ENCODE measurements around the gene IGSF8.
A peak's percentile ranks its signal among the peaks of the same experiment; 100 is the strongest.

The IGSF8 gene

GRCh38 chr1:160090760-160091159, 7.7 kb downstream of the IGSF8 start:
- peaks cover 31 to 37% of the 10 kb centered on the region in 2 donors for H3K4me1 ChIP-seq (ENCODE audit: control insufficient read depth in 1 of 2, insufficient read depth in 2 of 2, low read length in 2 of 2)
- no peak overlapping the region for H3K9ac ChIP-seq (ENCODE audit: low read depth in 1 of 2, low read length in 2 of 2)
- no peaks in the 10 kb centered on the region for H3K9me3 ChIP-seq (ENCODE audit: control insufficient read depth in 1 of 2, low read length in 2 of 2)
- H3K27ac ChIP-seq (ENCODE audit: low read depth, low read length), result no peak overlapping the region
- no peak overlapping the region for H3K4me3 ChIP-seq (ENCODE audit: low read depth in 1 of 2, low read length in 2 of 2)
- no peaks in the 10 kb centered on the region for H3K27me3 ChIP-seq (ENCODE audit: control insufficient read depth in 1 of 2, insufficient read depth in 2 of 2, low read length in 2 of 2)
- H3K36me3 ChIP-seq (ENCODE audit: control insufficient read depth in 1 of 2, insufficient read depth in 2 of 2, low read length in 2 of 2), result peaks cover 18 to 56% of the 10 kb centered on the region in 2 donors

DNA sequence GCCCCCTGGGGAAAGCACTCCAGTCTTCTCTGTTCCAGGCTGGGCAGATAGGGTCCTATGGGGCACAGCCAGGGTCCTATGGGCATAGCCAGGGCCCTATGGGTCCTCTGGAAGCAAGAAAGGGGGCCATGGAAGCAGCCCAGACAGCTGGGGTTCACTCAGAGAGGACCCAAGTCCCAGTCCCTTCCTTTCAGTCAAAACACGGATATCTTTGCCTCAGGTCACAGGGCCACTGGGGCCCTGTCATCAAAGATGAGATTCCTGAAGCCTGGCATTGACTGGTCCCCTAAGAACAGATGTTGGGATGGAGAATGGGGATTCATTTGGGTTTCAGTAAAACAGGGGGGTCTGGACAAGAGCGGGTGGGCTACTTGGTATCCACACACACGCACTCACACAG, 8.5 kb downstream of the IGSF8 start:
- Histone ChIP-seq H3K27ac (ENCODE audit: low read depth, low read length) (no peak overlapping the region), H3K36me3 (ENCODE audit: control insufficient read depth in 1 of 2, insufficient read depth in 2 of 2, low read length in 2 of 2) (peaks cover 18 to 54% of the 10 kb centered on the region in 2 donors), H3K9ac (ENCODE audit: low read depth in 1 of 2, low read length in 2 of 2) (no peak overlapping the region), H3K4me1 (ENCODE audit: control insufficient read depth in 1 of 2, insufficient read depth in 2 of 2, low read length in 2 of 2) (peaks cover 22 to 28% of the 10 kb centered on the region in 2 donors), H3K4me3 (ENCODE audit: low read depth in 1 of 2, low read length in 2 of 2) (no peak overlapping the region), H3K27me3 (ENCODE audit: control insufficient read depth in 1 of 2, insufficient read depth in 2 of 2, low read length in 2 of 2) (no peaks in the 10 kb centered on the region), H3K9me3 (ENCODE audit: control insufficient read depth in 1 of 2, low read length in 2 of 2) (no peaks in the 10 kb centered on the region)

GRCh38 chr1:160087118-160087662, 11.2 kb downstream of the IGSF8 start:
- Histone ChIP-seq H3K4me1 (ENCODE audit: control insufficient read depth in 1 of 2, insufficient read depth in 2 of 2, low read length in 2 of 2) (peaks cover 0 to 9% of the 10 kb centered on the region in 2 donors), H3K9me3 (ENCODE audit: control insufficient read depth in 1 of 2, low read length in 2 of 2) (no peaks in the 10 kb centered on the region), H3K27ac (ENCODE audit: low read depth, low read length) (no peak overlapping the region), H3K9ac (ENCODE audit: low read depth in 1 of 2, low read length in 2 of 2) (no peak overlapping the region), H3K4me3 (ENCODE audit: low read depth in 1 of 2, low read length in 2 of 2) (no peak overlapping the region), H3K36me3 (ENCODE audit: control insufficient read depth in 1 of 2, insufficient read depth in 2 of 2, low read length in 2 of 2) (peaks cover 10 to 32% of the 10 kb centered on the region in 2 donors), H3K27me3 (ENCODE audit: control insufficient read depth in 1 of 2, insufficient read depth in 2 of 2, low read length in 2 of 2) (peaks cover 13 to 15% of the 10 kb centered on the region in 2 donors)

DNA sequence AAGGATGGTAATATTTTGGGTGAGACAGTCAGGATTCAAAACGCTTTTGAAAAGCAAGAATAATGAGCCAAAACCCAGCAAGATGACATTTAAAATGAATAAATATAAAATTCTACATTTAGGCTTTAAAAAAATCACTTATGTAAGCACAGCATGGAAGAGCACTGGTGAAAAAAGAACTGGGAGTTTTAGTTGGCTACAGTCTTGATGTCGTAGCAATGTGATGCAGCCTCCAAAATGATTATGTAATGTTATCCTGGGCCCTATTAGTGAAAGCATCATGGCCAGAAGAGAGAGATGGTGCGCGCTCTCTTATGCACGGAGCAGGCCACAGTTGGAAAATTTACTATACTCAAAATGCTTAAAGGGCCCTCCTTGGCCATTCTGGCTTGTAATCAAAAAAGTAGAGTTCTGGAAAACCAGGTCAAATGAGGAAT, 11.9 kb downstream of the IGSF8 start:
- H3K4me1 ChIP-seq (ENCODE audit: control insufficient read depth in 1 of 2, insufficient read depth in 2 of 2, low read length in 2 of 2), result peaks cover 0 to 5% of the 10 kb centered on the region in 2 donors
- no peak overlapping the region for H3K4me3 ChIP-seq (ENCODE audit: low read depth in 1 of 2, low read length in 2 of 2)
- H3K9ac ChIP-seq (ENCODE audit: low read depth in 1 of 2, low read length in 2 of 2), result no peak overlapping the region
- peaks cover 20% of the 10 kb centered on the region in 2 donors for H3K27me3 ChIP-seq (ENCODE audit: control insufficient read depth in 1 of 2, insufficient read depth in 2 of 2, low read length in 2 of 2)
- H3K27ac ChIP-seq (ENCODE audit: low read depth, low read length), result no peak overlapping the region
- no peaks in the 10 kb centered on the region for H3K9me3 ChIP-seq (ENCODE audit: control insufficient read depth in 1 of 2, low read length in 2 of 2)
- peaks cover 4 to 25% of the 10 kb centered on the region in 2 donors for H3K36me3 ChIP-seq (ENCODE audit: control insufficient read depth in 1 of 2, insufficient read depth in 2 of 2, low read length in 2 of 2)

DNA sequence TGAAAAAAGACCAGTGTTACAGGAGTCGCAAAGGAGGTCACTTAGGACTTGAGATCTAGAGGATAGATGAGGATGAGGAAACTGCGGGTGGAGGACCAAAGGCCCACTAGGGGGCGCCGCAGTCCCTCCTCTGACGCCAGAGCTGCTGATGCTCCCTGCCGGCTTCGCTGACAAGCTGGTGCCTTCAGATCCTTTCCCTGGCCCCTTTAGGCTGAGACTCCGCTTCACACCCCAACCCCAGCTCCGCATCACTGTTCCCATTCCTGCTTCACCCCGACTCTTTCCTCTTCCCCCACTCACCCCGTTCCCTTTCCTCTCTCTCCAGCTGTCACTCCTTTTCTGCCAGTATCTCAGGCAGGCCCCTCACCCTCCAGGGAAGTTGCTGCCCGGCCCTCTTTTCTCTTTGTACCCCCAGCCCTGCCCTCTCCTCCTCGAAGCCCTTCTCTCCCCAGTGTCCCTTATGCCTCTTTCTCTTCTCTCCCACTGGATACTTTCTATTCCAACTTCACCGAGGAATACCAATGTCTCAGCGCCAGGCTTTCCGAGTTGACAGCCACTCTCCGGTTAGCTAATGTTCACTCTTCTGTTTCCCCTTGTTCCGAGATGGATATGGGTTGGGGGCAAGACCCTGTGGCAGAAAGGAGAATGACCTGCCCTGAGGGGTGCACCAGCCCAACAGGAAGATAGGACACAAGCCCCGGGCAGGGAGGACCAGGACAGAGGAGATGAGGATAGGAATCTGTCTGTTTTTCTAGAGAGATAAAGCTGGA, 12.5 kb downstream of the IGSF8 start:
- H3K9ac ChIP-seq (ENCODE audit: low read depth in 1 of 2, low read length in 2 of 2), result no peak overlapping the region
- H3K27me3 ChIP-seq (ENCODE audit: control insufficient read depth in 1 of 2, insufficient read depth in 2 of 2, low read length in 2 of 2), result peaks cover 25 to 26% of the 10 kb centered on the region in 2 donors
- no peak overlapping the region for H3K27ac ChIP-seq (ENCODE audit: low read depth, low read length)

DNA sequence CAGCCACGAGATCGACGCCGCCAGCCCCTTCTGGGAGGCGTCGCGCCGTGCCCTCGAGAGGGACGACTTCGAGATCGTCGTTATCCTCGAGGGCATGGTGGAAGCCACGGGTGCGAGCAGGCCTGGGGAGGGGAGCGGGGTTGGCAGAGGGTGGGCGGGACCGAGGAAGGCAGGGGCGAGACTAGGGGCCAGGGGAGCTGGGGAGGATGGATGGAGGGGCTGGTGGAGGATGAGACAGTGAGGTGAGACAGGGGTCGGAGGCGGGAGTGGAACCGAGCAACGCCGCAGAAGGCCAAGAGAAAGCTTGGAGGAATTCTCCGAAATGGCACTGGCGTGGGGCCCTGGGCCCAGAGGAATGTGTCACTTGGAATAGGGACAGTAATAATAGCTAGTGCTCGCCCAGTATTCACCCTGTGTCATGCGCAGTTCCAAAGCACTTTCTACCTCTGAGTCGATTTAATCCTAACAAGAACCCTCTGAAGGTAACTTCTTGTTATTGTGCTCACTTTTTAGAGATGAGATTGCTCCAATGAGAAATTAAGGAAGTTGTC, 13.6 kb downstream of the IGSF8 start:
- H3K4me3 ChIP-seq (ENCODE audit: low read depth in 1 of 2, low read length in 2 of 2), result no peak overlapping the region
- peaks cover 33 to 36% of the 10 kb centered on the region in 2 donors for H3K27me3 ChIP-seq (ENCODE audit: control insufficient read depth in 1 of 2, insufficient read depth in 2 of 2, low read length in 2 of 2)
- no peaks in the 10 kb centered on the region for H3K9me3 ChIP-seq (ENCODE audit: control insufficient read depth in 1 of 2, low read length in 2 of 2)
- no peak overlapping the region for H3K27ac ChIP-seq (ENCODE audit: low read depth, low read length)
- H3K36me3 ChIP-seq (ENCODE audit: control insufficient read depth in 1 of 2, insufficient read depth in 2 of 2, low read length in 2 of 2), result peaks cover 0 to 14% of the 10 kb centered on the region in 2 donors
- H3K4me1 ChIP-seq (ENCODE audit: control insufficient read depth in 1 of 2, insufficient read depth in 2 of 2, low read length in 2 of 2), result peaks cover 0 to 5% of the 10 kb centered on the region in 2 donors
- no peak overlapping the region for H3K9ac ChIP-seq (ENCODE audit: low read depth in 1 of 2, low read length in 2 of 2)

More for the DNA sequence above, 12.5 kb downstream of the IGSF8 start:
- Histone ChIP-seq H3K36me3 (ENCODE audit: control insufficient read depth in 1 of 2, insufficient read depth in 2 of 2, low read length in 2 of 2) (peaks cover 0 to 19% of the 10 kb centered on the region in 2 donors), H3K9me3 (ENCODE audit: control insufficient read depth in 1 of 2, low read length in 2 of 2) (no peaks in the 10 kb centered on the region), H3K4me3 (ENCODE audit: low read depth in 1 of 2, low read length in 2 of 2) (no peak overlapping the region), H3K4me1 (ENCODE audit: control insufficient read depth in 1 of 2, insufficient read depth in 2 of 2, low read length in 2 of 2) (peaks cover 0 to 5% of the 10 kb centered on the region in 2 donors)

DNA sequence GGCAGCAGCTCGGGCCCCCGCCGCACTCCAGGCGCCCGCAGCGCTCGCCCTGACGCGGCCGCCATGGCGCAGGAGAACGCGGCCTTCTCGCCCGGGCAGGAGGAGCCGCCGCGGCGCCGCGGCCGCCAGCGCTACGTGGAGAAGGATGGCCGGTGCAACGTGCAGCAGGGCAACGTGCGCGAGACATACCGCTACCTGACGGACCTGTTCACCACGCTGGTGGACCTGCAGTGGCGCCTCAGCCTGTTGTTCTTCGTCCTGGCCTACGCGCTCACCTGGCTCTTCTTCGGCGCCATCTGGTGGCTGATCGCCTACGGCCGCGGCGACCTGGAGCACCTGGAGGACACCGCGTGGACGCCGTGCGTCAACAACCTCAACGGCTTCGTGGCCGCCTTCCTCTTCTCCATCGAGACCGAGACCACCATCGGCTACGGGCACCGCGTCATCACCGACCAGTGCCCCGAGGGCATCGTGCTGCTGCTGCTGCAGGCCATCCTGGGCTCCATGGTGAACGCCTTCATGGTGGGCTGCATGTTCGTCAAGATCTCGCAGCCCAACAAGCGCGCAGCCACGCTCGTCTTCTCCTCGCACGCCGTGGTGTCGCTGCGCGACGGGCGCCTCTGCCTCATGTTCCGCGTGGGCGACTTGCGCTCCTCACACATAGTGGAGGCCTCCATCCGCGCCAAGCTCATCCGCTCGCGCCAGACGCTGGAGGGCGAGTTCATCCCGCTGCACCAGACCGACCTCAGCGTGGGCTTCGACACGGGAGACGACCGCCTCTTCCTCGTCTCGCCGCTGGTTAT, 14.2 kb downstream of the IGSF8 start:
- H3K4me3 ChIP-seq (ENCODE audit: low read depth in 1 of 2, low read length in 2 of 2), result peak overlapping the region; percentile 51 to 62
- H3K9ac ChIP-seq (ENCODE audit: low read depth in 1 of 2, low read length in 2 of 2), result no peak overlapping the region
- H3K27ac ChIP-seq (ENCODE audit: low read depth, low read length), result no peak overlapping the region
- H3K9me3 ChIP-seq (ENCODE audit: control insufficient read depth in 1 of 2, low read length in 2 of 2), result no peaks in the 10 kb centered on the region
- peaks cover 0 to 14% of the 10 kb centered on the region in 2 donors for H3K36me3 ChIP-seq (ENCODE audit: control insufficient read depth in 1 of 2, insufficient read depth in 2 of 2, low read length in 2 of 2)
- H3K4me1 ChIP-seq (ENCODE audit: control insufficient read depth in 1 of 2, insufficient read depth in 2 of 2, low read length in 2 of 2), result peaks cover 0 to 5% of the 10 kb centered on the region in 2 donors
- peaks cover 33 to 40% of the 10 kb centered on the region in 2 donors for H3K27me3 ChIP-seq (ENCODE audit: control insufficient read depth in 1 of 2, insufficient read depth in 2 of 2, low read length in 2 of 2)

DNA sequence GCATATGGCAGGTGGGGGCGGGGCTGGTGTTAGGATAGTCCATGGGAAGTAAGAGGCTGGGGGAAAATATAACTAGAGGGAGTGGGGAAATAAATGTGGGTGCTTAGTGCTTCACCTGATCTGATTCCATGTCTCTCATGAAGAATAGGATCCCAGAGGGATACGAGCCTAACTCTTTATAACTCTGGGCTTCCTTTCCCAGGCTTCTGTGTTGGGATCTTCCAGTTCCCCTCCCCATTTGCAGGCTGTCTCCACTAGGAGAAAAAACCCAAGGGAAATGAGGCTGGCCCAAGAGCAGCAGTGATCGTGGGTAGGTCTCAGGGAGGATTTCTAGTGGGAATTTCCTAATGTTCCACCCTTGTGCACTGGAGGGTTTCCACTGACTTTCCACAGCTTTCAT, 15.5 kb downstream of the IGSF8 start:
- H3K27ac ChIP-seq (ENCODE audit: low read depth, low read length), result no peak overlapping the region
- H3K27me3 ChIP-seq (ENCODE audit: control insufficient read depth in 1 of 2, insufficient read depth in 2 of 2, low read length in 2 of 2), result peaks cover 43% of the 10 kb centered on the region in 2 donors
- H3K36me3 ChIP-seq (ENCODE audit: control insufficient read depth in 1 of 2, insufficient read depth in 2 of 2, low read length in 2 of 2), result peaks cover 0 to 2% of the 10 kb centered on the region in 2 donors
- H3K9me3 ChIP-seq (ENCODE audit: control insufficient read depth in 1 of 2, low read length in 2 of 2), result no peaks in the 10 kb centered on the region
- no peak overlapping the region for H3K9ac ChIP-seq (ENCODE audit: low read depth in 1 of 2, low read length in 2 of 2)
- H3K4me3 ChIP-seq (ENCODE audit: low read depth in 1 of 2, low read length in 2 of 2), result no peak overlapping the region
- peaks cover 0 to 10% of the 10 kb centered on the region in 2 donors for H3K4me1 ChIP-seq (ENCODE audit: control insufficient read depth in 1 of 2, insufficient read depth in 2 of 2, low read length in 2 of 2)

- Histone ChIP-seq H3K4me3 (ENCODE audit: low read depth in 1 of 2, low read length in 2 of 2) (no peak overlapping the region), H3K27ac (ENCODE audit: low read depth, low read length) (no peak overlapping the region), H3K36me3 (ENCODE audit: control insufficient read depth in 1 of 2, insufficient read depth in 2 of 2, low read length in 2 of 2) (no peaks in the 10 kb centered on the region), H3K9ac (ENCODE audit: low read depth in 1 of 2, low read length in 2 of 2) (no peak overlapping the region), H3K4me1 (ENCODE audit: control insufficient read depth in 1 of 2, insufficient read depth in 2 of 2, low read length in 2 of 2) (peaks cover 0 to 10% of the 10 kb centered on the region in 2 donors), H3K9me3 (ENCODE audit: control insufficient read depth in 1 of 2, low read length in 2 of 2) (no peaks in the 10 kb centered on the region), H3K27me3 (ENCODE audit: control insufficient read depth in 1 of 2, insufficient read depth in 2 of 2, low read length in 2 of 2) (peaks cover 43% of the 10 kb centered on the region in 2 donors)
Observed at GRCh38 chr1:160082487-160082886, 15.9 kb downstream of the IGSF8 start.
